ENCODE data around the gene STXBP6. TPM values are rescaled to one million over a fixed set of nuclear protein-coding genes. Genes with fewer than 3 reads are reported as not detected.

STXBP6 gene
- total and polyA plus RNA-seq, 12 donors, result 12.2 to 49.0 (median 24.4) TPM

- 65 to 79% methylated on average over 4 of the region's 4 CpGs for WGBS, 2 donors
- H3K36me3 ChIP-seq, result no peaks in the 10 kb centered on the region
- H3K4me3 ChIP-seq, result no peak overlapping the region
- no peak for TF ChIP-seq CTCF (IDR thresholded peaks at IDR 0.05)
- intact Hi-C loops (cut with DNase I), result no loop called here
- ATAC-seq (peak in 6 of 8 donors; percentile 56 to 82 (median 62)), DNase-seq (no peak)
- peaks cover 6 to 79% (median 57%) of the 10 kb centered on the region in 9 donors for H3K4me1 ChIP-seq
- H3K9me3 ChIP-seq, result no peaks in the 10 kb centered on the region
- no peaks in the 10 kb centered on the region for H3K27me3 ChIP-seq
- peak overlapping the region in 9 of 10 donors; percentile 59 to 86 (median 78) for H3K27ac ChIP-seq
These were observed 169.3 kb downstream of the STXBP6 start for GRCh38 chr14:24880689-24881088.

- peak overlapping the region; percentile 26 to 86 (median 77) for H3K27ac ChIP-seq
- WGBS, 2 donors, result 54 to 55% methylated on average over 8 of the region's 8 CpGs
- peak; percentile 22 to 75 (median 62) for ATAC-seq
- no peaks in the 10 kb centered on the region for H3K36me3 ChIP-seq
- no peaks in the 10 kb centered on the region for H3K27me3 ChIP-seq
- TF ChIP-seq CTCF (IDR thresholded peaks at IDR 0.05), result no peak
- H3K9me3 ChIP-seq, result no peaks in the 10 kb centered on the region
- peak in 1 of 2 donors; percentile 39 for DNase-seq
- intact Hi-C loops (cut with DNase I), result no loop called here
- H3K4me1 ChIP-seq, result peaks cover 6 to 88% (median 66%) of the 10 kb centered on the region in 9 donors
- H3K4me3 ChIP-seq, result no peak overlapping the region
These were observed 170.1 kb downstream of the STXBP6 start for GRCh38 chr14:24879661-24880386.

GRCh38 chr14:24876996-24877395 is 173.0 kb downstream of the STXBP6 start:
- no peak overlapping the region for H3K4me3 ChIP-seq
- no peak for ATAC-seq
- TF ChIP-seq CTCF (IDR thresholded peaks at IDR 0.05), result no peak
- no peaks in the 10 kb centered on the region for H3K27me3 ChIP-seq
- peak overlapping the region in 5 of 10 donors; percentile 19 to 75 (median 58) for H3K27ac ChIP-seq
- WGBS, 2 donors, result 53 to 69% methylated on average over 1 of the region's 1 CpG
- peaks cover 12 to 93% (median 74%) of the 10 kb centered on the region in 9 donors for H3K4me1 ChIP-seq
- H3K36me3 ChIP-seq, result no peaks in the 10 kb centered on the region
- no peak for DNase-seq
- intact Hi-C loops (cut with DNase I), result no loop called here
- no peaks in the 10 kb centered on the region for H3K9me3 ChIP-seq

GRCh38 chr14:24875991-24876878 is 173.7 kb downstream of the STXBP6 start:
- peak overlapping the region in 9 of 10 donors; percentile 17 to 75 (median 28) for H3K27ac ChIP-seq
- H3K9me3 ChIP-seq, result no peaks in the 10 kb centered on the region
- no peak overlapping the region for H3K4me3 ChIP-seq
- intact Hi-C loops (cut with DNase I), result no loop called here
- TF ChIP-seq CTCF (IDR thresholded peaks at IDR 0.05), result no peak
- 62 to 70% methylated on average over 4 of the region's 4 CpGs for WGBS, 2 donors
- no peaks in the 10 kb centered on the region for H3K36me3 ChIP-seq
- no peaks in the 10 kb centered on the region for H3K27me3 ChIP-seq
- peaks cover 12 to 93% (median 68%) of the 10 kb centered on the region in 9 donors for H3K4me1 ChIP-seq
- peak in 4 of 8 donors; percentile 10 to 45 (median 14) for ATAC-seq
- DNase-seq, result no peak
